ENCODE measurements around the gene MYO15A.

The MYO15A gene

GRCh38 chr17:18087610-18088491 lies 20.7 kb upstream of the MYO15A start, which contains the start of gene DRG2:
Gene DRG2 (plus strand): TSS chr17:18087948. CDS start chr17:18088024, 76 bp downstream.
- TF ChIP-seq CTCF (IDR thresholded peaks at IDR 0.05; ENCODE audit: control insufficient read depth, insufficient read depth, low read depth, low read length, missing control alignments): no peak
- peak within 1 kb of the TSS; percentile 82 for H3K4me3 ChIP-seq (ENCODE audit: control insufficient read depth, low read depth, low read length)
- peak; percentile 59 for DNase-seq (ENCODE audit: low read depth)

- TF ChIP-seq CTCF (IDR thresholded peaks at IDR 0.05; ENCODE audit: control insufficient read depth, insufficient read depth, low read depth, low read length, missing control alignments): no peak
- H3K4me3 ChIP-seq (ENCODE audit: control insufficient read depth, low read depth, low read length): no peak overlapping the region
- DNase-seq (ENCODE audit: low read depth): no peak
Measured at GRCh38 chr17:18089613-18090012, 18.9 kb upstream of the MYO15A start.

GRCh38 chr17:18093616-18094408 lies 14.7 kb upstream of the MYO15A start:
- TF ChIP-seq CTCF (IDR thresholded peaks at IDR 0.05; ENCODE audit: control insufficient read depth, insufficient read depth, low read depth, low read length, missing control alignments): peak; percentile 46
- H3K4me3 ChIP-seq (ENCODE audit: control insufficient read depth, low read depth, low read length): no peak overlapping the region
- DNase-seq (ENCODE audit: low read depth): no peak

- no peak for TF ChIP-seq CTCF (IDR thresholded peaks at IDR 0.05; ENCODE audit: control insufficient read depth, insufficient read depth, low read depth, low read length, missing control alignments)
- DNase-seq (ENCODE audit: low read depth): no peak
- H3K4me3 ChIP-seq (ENCODE audit: control insufficient read depth, low read depth, low read length): no peak overlapping the region
Measured at GRCh38 chr17:18094409-18094807, 14.1 kb upstream of the MYO15A start.

DNA sequence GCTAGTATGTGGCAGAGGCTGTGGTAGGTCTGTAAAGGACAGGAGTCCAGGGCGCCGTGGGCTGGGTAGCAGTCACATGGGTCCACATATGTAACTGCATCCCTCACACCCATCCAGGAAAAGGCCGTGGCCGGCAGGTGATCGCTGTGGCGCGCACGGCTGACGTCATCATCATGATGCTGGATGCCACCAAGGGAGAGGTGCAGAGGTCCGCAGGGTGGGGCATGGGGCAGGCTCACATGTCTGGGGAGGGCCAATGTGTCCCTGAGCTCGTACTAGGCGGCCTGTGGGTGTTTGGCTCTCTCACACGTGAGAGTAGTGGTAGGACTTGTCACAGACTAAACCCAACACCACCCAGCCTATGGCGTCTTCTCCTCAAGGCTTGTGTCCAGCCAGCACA lies 9.0 kb upstream of the MYO15A start:
- no peak for TF ChIP-seq CTCF (IDR thresholded peaks at IDR 0.05; ENCODE audit: control insufficient read depth, insufficient read depth, low read depth, low read length, missing control alignments)
- no peak for DNase-seq (ENCODE audit: low read depth)
- H3K4me3 ChIP-seq (ENCODE audit: control insufficient read depth, low read depth, low read length): no peak overlapping the region

DNA sequence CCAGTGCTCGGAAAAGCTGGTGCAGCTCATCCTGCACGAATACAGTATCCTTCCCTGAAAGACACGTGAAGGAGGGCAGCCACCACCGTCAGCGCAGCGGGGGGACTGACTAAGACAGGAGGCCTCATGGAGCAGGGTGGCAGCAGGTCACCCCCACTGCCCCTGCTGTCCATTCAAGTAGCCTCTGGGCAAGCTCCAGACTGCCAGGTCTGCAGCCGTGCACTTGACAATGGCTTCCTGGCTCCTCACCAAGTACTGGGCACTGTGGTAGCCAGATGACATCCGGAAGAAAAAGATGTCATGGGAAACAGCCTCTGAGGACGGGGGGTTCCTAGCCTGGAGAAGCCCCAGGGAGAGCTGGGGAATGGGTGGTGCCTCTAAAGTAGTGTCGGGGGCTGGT lies 7.9 kb upstream of the MYO15A start:
- no peak for TF ChIP-seq CTCF (IDR thresholded peaks at IDR 0.05; ENCODE audit: control insufficient read depth, insufficient read depth, low read depth, low read length, missing control alignments)
- no peak for DNase-seq (ENCODE audit: low read depth)
- no peak overlapping the region for H3K4me3 ChIP-seq (ENCODE audit: control insufficient read depth, low read depth, low read length)
